Stimulated activated CD8-positive, alpha-beta memory T cell treated with anti-CD3 and anti-CD28 coated beads, Interleukin-15, amount 100 ng/mL, for 1 hour (primary cell): ENCODE measurements around the gene PER2.

Source experiments
- DNase-seq: peaks from one replicate; pipeline ENCODE4 v3.0.0-alpha.2; 2020; ENCODE audit warnings: low read depth

PER2 gene

DNA sequence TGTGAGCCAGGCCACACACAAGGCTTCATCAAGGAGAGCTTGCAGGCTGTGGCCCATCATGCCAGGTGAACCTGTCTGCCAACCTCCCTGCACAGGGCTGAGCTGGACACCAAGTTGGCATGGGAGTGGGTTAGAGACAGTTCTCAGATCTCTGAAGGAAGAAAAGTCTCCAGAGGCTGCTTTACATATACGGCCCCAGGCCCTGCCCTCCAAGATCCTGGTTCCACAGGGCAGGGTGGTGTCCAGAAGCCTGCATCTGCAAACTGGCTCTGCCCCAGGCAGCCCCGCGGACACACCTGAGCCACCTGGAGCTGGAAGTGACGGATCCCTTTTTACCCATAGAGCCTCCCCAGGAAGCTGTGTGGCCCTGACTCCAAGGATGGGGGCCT lies 24.3 kb downstream of the PER2 start:
- DNase-seq, result no peak

DNA sequence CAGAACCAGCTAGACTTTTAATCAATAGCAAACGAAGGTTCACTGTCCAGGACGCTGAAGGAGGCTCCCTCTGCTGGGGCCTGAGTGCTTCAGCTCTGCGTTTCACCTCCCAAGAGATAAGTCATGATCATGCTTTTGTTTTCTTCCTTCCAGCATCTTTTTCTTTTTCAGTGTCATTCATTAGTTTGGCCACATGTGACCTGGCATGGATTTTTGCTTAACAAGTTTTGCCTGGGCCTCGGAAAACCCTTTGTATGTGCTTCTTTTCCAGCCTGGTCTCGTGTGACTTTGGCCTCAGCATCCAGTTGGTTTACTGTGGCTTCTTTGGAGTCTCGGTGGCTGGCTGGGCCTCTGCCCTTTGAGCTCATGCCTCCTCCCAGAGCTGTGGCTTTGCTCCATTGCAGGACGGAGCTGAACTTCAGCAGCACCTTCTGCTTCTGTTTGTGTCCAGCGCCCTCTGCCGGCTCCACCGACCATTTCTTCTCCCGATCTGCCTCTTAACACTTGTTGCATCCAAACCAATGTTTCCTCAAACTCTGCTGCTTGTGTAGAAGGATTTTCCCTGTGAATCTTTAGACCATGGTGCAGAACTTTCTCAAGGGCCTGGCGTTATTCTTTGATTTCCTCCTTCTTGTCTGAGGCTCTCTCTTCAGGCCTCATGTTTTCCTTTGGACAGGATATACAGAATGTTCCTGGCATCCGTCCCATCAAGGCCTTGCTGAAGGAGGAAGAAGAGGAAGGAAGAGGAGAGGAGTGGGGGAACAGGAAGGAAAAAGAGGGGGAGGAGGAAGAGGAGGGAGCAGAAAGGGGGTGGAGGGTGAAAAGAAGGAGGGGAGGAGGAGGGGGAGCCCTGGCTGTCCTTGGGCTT lies 25.0 kb downstream of the PER2 start:
- peak; percentile 47 for DNase-seq

DNA sequence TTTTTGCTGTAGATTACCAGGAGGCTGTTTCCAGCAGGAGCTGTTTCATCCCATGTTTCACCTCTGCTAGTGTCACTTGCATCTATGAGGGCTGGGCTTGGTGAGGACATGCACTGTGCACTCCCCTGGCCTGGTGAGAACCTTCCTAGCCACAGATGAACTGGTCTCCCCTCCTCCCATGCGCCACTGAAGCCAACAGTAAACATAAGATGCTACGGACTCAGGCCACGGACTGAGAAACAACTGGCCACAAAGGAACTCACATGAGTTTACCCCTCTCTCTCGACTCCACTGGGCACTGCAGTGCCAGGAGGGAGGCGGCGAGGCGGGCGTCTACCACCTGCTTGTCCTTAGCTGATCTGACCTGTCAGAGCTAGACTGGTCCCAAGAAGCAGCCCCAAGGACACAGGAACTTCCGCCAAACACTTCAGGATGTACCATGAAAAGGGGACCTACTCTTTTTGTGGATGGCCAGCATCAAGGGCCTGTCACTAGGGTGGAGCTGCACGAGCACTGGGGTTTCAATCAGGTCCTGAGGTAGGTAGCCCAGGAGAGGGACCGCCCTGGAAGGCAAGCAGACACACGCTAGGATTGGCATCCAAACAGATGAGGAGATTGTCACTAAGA lies 25.8 kb downstream of the PER2 start:
- no peak for DNase-seq

DNA sequence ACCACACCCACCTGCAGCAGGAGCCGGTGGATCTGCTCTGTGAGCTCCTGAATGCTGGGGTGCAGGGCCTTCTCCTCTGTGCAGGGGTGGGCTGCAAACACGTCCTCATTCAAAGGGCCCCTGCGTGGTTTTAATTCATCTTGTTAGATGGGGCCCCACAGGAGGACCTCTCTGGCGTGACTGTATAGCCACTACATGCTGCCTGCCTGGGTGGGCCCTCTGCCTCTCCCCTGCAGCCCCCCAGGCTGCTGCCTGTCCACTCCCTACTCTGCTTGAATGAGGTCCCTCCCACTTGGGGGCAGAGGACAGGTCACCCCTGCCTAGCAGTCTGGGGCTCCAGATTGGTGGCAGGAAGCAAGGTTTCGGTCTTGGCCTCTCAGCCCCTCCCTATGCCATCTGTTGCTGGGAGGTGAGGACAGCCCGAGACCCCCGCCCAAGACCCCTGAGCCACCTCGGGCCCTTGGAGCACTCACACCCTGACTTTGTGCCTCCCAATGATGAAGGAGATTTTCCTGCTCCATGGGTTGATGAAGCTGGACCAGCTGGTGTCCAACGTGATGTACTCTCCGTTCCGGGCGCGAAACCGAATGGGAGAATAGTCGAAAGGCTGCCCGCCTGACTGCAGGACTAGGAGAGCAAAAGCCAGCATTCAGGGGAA lies 26.6 kb downstream of the PER2 start:
- DNase-seq, result no peak

DNA sequence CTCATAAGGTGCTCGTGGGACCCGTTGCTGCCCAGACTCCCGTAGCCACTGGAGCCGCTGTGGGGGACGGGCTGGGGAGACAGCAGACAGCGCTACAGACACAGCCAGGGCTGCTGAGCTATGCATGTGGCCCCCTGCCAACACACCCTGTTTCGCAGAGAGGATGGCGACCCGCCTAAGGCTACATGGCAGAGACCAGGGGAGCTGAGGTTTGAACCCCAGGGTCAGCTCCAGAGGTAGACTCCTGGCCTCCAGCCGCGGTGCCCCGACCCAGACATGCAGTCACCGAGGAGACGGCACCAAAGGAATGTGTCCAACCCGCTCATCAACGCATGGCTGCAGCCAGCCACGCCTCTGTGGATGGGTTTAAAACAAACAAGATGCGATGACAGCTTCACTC lies 27.5 kb downstream of the PER2 start:
- no peak for DNase-seq

DNA sequence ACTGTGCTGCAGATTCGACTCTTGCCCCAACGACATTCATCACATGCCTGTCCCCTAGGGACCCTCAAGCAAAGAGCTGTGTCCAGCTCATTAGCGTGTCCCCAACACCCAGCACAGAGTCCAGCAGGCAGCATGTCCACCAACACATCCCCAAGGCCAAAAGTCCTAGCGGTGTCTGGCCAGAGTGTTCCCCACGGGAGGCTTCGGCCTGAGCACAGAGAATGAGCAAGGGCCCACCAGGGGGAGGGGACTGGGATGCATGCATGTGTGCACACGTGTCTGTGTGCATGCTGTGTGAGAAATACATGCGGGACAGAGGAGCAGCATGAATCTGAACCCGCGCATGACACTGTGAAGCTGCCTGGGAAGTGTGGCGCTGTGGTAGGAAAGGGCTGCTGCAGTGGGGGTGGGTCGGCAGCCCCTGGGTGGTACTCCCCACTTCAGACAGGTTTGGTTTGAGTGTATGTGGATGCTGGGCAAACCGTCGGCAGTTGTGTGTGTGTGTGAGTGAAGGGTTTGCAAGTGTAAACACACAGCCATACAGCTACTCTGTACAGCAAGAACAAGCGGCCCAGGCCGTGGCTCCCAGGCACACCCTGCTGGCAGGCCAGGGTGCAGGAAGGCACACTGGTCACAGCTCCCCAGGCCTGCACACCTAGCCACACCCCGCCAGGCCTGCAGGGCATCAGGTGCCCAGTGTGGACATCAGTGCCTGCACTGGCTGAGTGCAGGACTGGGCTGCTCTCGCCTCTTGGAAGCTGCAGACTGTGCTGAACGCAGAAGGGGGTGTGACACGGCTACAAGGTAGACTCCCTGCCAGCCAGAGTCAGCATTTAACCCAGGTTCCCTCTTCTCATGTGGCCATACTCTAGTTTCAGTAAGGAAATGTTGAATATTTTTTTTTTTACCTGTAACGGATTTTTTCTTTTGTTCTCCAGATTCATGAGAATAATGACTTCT lies 29.1 kb downstream of the PER2 start:
- DNase-seq, result no peak

DNA sequence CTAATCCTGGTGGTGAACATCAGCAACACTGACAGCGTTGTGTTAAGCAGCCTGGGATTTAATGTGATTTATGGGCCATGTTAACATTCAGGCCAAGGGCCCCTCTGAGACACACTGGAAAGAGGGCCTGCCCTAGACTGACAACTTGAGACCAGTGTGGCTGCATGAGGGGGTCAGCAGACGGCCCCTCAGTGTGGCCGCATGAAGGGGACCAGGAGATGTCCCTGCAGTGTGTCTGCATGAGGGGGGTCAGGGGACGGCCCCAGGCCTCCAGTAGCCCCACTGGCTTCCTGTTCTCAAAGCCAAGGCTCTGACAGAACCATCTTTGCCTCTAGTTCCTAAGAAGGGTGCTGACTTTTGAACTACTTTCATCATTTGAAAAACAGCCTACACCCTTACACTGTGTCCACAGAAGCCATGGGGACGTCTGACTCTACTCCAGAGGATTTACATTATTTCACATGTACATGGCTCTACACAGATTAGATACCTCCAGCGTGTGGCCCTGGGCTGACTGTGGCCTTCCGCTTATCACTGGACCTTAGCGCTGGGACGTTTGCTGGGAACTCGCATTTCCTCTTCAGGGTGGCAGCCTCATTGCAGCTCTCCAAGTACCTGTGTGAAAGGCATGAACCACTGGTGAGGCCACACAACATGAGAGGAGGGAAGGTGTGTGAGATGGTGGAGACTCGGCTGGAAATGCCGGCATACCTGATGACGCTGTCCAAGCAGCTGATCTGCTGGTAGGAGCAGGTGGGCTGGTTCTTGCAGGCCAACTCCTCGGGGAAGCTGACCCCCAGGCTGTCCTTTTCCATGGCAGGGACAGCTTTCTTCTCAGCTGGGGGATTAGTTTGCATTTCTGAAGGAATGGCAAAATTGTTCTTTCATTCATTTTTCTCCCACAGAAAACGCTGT lies 30.4 kb downstream of the PER2 start:
- DNase-seq, result no peak

DNA sequence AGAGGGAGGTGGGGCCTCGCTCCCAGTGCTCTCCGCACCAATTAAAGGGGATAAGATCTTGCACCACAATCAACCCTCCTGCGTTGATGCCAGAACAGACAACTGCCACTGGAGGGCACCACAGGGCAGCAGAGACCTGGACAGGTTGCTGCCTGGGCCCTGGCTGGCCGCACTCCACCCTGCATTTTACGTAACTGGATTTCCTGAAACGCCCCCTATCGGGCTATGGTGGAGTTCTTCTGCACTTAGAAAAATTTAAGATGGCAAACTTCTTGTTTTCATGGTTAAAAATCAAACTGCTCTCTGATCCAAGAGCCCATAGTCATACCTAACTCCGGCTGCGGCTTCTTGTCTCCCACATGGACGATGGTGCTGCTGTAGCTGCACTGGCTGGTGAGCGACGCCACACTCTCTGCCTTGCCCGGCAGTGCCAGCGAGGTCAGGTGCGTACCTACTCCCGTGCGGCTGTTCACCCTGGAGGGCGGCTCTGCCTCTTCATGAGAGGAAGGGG lies 31.8 kb downstream of the PER2 start:
- DNase-seq, result peak; percentile 30

DNA sequence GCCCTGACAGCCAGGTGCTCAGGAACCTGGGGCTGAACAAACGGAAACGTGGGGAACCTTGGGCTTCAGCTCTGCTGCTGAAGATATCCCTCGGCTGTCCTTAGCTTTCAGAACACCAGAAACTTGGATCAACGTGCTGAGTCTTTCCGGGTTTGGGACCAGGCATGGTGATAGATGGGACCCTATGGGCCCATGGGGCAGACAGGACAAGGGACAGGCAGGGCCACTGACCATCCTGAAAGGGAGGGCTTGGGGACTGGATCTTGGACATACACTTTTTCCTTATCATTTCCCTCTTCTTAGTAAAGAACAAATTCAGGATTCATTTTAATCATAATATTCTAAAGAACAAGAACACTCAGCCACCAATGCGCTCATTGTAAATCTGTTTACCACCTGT lies 32.3 kb downstream of the PER2 start:
- no peak for DNase-seq

DNA sequence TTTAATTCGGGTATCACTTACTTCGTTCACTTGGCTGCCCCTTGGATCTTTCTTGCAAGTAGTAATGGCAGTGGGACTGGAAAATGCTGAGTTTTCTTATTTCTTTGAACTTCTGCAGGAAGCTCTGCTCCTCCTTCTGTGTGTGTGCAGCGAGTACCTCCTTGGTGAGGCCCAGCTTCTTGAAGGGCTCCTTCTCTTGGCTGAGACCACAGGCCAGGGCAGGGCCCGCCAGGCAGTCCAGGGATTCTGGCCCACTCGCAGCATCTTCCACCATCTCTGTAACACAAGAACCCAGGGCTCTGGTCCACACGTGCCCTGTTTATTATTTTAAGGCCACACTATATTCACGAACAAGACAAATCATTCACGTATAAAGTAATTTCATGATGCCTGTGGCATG lies 32.8 kb downstream of the PER2 start:
- no peak for DNase-seq

DNA sequence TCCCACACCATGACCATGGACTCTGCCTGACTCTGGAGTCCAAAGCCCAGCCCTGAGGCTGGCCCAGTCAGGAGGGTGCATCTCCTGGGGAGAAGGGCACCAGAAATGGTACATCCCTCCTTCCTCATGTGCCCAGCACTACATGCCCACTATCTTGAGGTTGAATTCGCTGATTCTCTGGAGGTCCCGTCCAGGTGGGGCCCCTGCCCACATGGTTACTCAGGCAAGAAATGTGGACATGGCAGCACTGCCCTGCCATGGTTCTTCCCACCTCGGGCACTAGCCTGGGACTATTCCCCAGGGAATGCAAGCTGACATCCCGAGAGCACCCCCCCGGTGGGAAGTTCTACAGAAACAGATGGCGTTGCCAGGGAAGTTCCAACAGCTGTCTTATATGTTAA lies 33.3 kb downstream of the PER2 start:
- DNase-seq, result no peak

DNA sequence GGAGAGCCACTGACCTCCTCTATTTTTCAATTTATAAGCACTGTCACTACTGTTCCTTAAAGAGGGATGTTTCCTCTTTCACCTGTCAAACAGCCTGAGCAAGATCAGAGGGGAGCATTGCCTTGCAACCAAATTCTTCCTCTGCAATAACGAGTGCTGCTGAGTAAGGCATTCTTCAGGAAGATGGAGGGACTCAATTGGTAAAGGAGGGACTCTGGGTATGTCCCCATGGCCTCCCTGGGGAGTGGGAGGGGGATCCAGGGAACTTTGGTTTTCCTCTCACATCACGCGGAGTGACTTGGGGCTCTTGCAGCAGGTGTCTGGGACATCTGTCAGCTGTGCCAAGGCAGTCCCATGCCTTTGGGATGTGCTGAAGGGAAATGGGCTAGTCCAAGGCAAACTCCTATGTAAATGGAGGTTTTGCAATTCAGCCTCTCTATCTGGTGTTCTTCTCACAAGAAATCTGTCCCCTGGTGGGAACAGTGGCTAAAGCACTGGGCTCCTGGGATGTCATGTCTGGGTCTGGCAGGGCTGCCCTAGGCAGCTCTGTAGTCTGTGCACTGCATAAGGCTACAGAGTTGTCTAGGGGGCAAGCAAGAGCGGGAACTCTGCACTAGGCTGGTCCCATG lies 34.2 kb downstream of the PER2 start:
- no peak for DNase-seq

DNA sequence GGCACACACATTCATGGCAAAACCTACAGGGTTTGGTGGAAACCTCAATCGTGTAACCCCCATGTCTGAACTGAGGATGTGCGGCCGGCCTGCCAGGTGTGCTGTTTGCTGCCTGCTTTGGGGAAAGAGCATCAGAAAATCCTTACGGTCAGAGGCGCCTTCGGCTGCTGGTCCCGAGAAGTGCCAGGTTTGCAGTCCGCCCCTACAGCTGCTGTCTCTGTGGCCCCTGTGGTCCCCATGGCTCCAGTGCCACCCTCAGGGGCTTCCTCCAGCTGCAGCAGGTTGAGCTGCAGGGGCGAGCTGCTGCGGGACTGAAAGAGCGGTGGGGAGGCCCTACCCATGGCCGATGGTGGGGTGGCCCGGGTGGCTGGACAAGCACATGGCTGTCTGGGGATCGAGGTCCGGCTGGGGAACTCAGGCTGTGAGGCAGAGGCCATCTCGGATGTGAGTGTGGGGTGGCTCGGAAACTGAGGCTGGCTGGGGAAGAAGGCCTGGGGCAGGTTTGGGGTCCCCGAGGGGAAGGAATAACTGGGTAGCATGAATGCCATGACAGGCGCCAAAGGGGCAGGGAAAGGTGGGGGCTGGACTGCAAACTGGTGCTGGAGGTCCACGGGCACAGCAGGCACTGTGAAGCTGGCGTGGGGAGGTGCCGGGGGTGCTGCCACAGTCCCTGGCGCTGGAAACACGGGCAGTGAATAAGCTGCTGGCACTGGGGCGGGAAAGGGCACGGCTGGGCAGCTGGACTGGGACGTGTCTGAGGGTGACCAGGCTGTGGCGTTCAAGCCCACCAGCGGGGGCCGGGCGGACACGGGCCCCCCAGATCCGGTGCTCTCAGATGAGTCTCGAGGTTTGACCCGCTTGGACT lies 35.4 kb downstream of the PER2 start:
- no peak for DNase-seq

DNA sequence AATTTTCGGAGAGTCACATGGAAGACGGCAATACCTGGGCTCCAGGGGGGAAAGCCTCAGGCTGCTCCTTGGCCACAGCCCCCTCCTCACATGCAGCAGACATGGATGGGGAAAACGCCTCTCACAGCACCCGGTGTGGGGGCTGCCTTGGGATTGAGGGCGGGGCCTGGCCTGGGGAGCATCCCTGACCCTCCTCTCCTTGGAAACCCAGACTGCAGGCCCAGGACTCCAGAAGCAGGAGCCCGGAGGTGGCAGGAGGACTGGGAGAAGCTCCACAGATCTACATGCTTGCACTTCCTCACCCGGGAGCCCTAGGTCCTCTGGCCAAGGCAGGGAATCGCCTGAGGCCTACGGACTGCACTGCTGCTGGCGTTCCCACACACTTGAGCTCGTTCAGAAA lies 36.4 kb downstream of the PER2 start:
- DNase-seq, result no peak

DNA sequence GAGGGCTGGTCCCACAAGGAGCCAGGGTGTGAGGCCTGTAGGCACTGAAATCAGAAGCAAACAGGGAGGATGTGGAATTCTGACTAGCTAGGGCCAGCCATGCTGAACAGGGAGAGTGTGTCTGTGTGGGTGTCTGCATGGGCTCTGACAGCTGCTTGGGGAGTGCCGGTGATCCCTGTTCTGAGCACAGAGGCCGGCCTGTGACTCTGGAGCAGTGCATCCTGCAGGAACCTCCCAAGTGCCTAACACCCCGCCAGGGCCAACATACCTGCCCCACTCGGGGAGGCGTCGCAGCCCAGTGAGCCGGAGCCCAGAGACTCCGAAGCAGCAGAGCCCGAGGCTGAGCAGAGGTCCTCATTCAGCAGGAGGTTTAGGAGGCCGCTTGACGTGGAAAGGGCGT lies 37.1 kb downstream of the PER2 start:
- no peak for DNase-seq

DNA sequence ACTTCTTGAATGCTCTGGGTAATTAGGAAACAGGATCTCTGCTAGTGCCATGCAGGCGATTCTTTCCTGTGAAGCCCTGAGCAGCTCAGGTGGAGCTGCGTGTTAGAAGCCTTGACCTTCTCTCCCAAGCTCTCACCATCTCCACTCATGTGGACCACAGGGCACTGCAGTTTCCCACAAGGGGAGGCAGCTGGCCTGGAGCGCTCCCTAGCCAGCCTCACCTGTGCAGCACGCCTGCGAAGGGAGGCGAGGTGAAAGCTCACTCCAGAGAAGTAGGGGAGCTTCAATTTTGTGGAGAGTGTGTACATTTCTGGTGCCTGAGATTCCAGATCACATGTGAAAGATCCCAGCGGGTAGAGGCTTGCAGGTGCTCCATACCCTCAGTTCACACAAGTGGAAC lies 37.5 kb downstream of the PER2 start:
- no peak for DNase-seq

DNA sequence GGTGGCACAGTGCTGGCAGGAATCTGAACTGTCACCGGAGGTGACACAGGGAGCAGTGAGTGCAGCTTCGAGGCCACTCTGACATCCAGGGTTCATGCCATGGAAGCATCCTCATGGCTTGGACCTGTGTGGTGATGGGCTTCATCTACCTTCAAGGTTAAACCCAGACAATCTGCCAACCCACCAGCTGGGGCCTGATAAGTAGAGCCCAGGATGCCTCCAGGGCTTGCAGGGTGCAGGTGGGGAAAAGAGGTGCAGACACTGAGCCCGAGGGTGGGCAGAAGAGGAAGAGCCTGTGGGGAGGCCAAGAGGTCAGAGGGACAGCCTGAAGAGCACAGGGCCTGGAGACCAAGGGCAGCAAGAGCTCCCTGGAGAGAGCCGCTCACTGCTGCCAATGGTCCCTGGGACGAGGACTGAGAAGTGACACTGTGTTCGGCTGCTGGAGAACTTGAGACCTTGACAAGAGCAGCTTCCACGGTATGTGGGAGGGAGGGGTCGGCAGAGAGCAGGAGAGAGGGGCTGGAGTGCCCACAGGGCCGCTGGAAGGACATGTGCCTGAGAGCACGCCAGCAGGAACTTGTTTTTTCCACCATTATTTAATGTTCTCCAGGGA lies 40.5 kb downstream of the PER2 start:
- no peak for DNase-seq

DNA sequence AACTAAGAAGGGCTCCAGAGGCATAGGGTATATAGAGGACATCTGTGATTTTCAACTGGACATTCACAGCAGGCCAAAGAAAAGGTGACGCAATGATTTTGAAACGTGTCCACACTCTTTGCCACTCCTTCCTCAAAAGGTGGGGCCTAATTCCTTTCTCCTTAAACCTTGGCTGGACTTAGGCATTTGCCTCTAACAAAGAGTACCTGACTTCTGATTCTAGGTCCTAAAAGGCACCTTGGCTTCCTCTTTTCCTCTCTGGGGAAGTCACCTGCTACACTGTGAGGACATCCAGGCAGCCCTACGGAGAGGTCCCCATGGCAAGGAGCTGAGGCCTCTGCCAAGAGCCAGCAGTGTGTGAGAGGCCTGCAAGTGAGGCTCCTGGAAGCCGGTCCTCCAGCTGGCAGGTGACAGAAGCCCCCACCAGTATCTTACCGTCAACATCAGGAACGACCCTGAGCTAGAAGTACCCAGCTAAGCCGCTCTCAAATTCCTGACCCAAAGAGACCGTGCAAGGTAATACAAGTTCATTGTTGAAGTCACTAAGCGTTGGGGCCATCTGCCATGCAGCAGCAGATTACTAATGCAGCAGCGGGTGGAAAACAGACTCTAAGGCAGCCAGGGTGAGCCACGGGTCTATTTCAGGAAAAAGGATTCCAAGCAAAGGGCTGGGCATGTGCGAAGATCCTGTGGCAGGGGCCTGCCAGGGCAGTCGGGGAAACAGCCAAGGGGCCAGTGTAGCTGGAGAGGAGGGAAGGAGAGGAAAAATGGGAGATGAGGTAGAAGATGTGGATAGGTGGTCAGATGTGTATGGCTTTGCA lies 41.2 kb downstream of the PER2 start:
- no peak for DNase-seq
